Suppressor macrophage (primary cell): ENCODE measurements around the gene SETBP1.

Experiments used
- DNase-seq, 4 experiments: peaks; one replicate each; pipeline ENCODE4 v3.0.0-alpha.2; 2020 to 2022

Gene SETBP1

GRCh38 chr18:44911260-44911659 is 230.6 kb downstream of the SETBP1 start:
- DNase-seq = no peak

- DNase-seq = no peak
These were observed 231.1 kb downstream of the SETBP1 start for GRCh38 chr18:44911773-44912172.

DNA sequence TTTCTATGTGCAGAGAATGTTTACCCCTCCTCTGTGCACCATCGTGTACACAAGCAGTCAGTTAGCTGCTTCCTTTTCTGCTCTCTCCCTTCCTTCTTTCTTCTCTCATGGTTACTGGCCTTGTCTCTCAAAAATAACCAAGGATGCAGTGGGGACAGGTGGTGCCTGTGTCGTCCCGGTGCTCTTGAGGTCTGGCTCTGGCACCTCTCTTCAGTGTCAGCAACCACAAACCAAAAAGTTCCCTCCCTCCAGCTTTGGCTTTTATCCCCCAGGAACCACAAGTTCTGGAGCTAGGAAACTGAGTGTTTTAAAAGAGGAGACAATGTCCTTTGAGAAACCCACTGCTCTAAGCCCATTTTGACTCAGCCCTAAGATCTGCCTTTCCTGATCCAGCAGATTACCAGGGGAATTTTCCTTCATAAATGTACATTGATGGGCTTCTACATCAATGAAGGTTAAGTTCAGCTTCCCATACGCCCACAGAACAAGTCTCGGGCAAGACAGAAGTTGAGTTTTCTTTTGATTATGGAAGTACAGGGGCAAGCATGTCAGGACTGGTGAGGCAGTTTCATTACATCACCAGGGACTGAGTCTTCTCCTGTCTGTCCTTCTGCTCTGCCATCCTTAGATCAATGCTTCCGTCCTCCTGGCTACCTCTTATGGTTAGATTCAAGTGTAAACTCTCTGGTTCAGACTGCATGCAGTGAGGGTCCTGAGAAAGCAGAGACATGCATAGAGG is 232.2 kb downstream of the SETBP1 start:
- peak in 2 of 4 experiments; percentile 9 to 14 for DNase-seq

DNA sequence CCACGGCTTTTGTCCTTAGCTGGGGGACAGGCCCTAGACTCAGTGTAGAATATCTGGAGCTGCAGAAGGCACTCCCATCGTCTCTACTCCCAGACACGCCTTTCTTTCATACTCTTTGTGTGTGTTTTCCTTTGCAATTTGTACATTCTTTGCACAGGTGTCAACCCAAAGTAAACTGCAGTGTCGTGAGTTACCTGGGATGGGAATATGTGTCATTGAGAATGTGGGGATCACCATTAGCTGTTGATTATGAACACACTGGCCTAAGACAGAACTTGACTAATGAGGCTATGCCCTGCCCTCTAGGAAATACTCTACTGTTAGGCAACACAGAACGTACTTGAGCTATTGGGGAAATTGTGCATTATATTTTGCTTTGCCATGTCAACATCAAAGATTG is 233.3 kb downstream of the SETBP1 start:
- no peak for DNase-seq

- no peak for DNase-seq
These were observed 234.5 kb downstream of the SETBP1 start for GRCh38 chr18:44915213-44915612.

DNA sequence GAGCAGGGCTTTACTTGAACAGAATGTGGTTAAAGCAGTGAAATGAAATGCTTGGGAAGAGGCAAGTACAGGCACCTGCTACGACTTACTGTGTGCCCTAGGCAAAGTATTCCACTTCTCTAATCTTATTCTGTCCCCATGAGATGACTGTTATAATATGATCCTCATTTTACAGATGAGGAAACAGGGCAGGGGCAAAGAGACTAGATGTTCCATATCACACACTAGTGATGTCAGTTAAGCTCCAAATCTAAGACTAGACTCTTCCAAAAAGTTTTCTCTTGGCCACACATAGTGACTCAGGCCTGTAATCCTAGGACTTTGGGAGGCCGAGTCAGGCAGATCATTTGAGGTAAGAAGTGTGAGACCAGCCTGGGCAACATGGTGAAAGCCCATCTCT is 235.0 kb downstream of the SETBP1 start:
- no peak for DNase-seq

GRCh38 chr18:44916429-44917207 is 235.9 kb downstream of the SETBP1 start:
- no peak for DNase-seq

GRCh38 chr18:44917216-44918141 is 236.8 kb downstream of the SETBP1 start:
- no peak for DNase-seq

- DNase-seq = no peak
These were observed 237.4 kb downstream of the SETBP1 start for GRCh38 chr18:44918142-44918476.

- no peak for DNase-seq
These were observed 239.8 kb downstream of the SETBP1 start for GRCh38 chr18:44920441-44920840.

GRCh38 chr18:44921974-44922373 is 241.3 kb downstream of the SETBP1 start:
- DNase-seq = no peak

- no peak for DNase-seq
These were observed 242.3 kb downstream of the SETBP1 start for GRCh38 chr18:44922968-44923367.

DNA sequence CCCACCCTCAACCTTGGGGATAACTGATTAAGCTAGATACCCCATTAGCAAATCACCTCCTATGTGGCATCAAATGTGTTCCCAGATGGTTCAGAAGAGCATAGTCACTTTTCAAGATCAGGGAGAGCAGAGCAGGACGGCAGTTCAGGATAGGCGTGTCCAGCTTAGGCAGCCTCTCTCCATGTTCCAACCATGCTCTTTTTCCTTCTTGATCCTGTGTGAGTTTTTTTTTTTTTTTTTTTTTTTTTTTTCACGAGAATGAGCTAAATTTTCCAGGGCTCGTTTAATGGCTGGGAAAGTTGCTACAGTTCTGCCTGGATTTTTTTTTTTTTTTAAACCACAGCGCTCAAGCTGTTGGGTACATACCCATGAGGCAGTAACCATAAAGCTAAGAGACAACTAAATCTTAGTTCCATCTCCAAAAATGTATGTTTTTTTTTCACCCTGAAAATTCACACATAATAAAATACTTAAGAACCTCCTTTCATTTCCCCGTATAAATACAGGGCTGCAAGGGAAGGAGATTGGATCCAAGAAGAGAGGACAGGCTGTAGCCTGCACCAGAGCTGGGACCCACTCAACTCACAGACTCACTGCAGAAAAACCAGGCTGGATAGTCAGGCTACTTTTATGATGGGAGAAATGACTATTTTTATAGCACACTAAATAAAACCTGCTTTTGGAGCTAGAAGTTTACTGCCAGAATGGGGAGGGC is 244.3 kb downstream of the SETBP1 start:
- DNase-seq = no peak

DNA sequence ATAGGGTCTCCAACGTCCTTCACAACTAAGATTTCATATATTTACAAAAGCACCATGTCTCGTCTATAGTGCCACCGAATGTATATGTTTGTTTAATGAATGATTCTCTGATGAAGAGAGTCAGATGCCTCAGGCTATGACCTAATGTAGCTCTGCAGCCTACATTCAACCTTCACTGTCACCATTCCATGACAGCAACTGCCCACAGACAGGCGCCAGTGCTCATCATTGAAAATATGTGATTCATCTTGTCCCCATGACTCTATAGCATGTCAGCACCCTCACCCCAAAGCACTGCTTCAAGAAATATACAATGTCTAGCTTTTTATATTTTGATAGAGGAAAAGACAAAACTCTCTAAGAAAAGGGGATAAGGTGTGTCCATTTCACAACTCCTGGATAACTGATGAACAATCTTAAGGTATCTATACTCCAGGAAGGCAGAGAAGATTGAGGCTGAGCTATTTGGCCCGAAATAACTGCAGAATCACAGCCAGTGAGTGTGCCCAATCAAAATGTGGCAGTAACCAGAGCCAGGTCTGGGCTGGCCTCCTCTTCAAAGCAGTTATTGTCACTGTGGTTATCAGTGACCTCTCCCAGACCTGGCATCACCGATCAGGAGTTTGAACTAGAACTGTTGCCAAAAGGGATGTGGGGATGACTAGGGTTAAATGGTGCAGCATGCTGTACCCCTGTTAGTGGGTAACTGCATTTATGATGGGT is 246.6 kb downstream of the SETBP1 start:
- DNase-seq = peak; percentile 34 to 73 (median 52)

GRCh38 chr18:44934901-44935300 is 254.2 kb downstream of the SETBP1 start:
- no peak for DNase-seq

- DNase-seq = no peak
These were observed 254.8 kb downstream of the SETBP1 start for GRCh38 chr18:44935455-44935854.

DNA sequence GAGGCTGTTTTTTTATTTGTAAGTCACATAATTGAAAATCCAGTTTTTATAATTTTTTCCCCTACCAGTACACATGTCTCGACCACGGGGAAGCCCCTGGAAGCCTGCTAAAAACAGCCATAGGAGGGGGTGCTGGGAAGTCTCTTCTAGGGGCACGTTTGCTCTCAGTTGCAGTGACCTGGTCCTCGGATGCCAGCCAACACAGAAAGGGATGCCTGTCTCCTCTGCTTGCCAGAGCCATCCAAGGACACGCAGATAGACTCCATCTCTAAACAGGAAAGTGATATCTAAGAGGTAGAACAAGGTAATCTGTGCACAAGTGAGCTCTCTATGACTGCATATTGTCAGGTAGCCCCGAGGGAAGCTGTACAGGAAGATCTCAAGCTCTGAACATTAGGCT is 255.8 kb downstream of the SETBP1 start:
- DNase-seq = no peak

DNA sequence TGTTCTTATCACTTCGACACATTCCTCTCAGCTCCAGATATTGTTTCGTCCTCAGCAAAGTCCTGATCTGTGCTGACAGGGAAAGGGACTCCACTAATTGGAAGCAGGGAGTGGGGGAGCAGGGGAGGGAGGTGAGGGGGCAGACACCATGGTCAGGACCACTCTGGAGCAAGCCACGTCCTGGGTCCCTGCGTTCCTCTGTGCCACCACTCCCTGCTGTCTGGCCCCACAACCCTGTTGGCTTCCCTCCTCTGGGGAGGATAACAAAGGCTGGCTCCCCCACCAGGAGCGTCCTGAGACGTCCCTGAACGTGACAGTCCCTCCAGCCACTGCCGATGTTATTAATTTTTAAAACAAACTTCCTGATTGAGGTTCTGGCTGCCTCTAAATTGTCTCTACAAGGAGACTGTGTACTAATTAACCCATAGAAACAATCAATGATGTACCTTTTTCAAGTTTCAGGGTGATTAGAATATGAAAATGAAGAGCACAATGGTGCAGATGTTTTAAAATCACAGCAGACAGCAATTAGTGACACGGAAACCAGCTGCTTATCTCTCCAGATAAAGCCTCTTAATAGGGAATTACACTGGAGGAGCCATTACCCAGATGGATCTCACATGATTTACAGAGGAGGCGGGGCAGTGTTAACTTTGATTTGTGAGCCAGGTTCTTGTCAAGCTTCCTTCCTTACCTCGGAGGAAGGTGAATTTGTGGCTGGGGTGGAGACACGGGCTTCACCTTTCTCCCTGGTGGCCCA is 257.5 kb downstream of the SETBP1 start:
- no peak for DNase-seq

DNA sequence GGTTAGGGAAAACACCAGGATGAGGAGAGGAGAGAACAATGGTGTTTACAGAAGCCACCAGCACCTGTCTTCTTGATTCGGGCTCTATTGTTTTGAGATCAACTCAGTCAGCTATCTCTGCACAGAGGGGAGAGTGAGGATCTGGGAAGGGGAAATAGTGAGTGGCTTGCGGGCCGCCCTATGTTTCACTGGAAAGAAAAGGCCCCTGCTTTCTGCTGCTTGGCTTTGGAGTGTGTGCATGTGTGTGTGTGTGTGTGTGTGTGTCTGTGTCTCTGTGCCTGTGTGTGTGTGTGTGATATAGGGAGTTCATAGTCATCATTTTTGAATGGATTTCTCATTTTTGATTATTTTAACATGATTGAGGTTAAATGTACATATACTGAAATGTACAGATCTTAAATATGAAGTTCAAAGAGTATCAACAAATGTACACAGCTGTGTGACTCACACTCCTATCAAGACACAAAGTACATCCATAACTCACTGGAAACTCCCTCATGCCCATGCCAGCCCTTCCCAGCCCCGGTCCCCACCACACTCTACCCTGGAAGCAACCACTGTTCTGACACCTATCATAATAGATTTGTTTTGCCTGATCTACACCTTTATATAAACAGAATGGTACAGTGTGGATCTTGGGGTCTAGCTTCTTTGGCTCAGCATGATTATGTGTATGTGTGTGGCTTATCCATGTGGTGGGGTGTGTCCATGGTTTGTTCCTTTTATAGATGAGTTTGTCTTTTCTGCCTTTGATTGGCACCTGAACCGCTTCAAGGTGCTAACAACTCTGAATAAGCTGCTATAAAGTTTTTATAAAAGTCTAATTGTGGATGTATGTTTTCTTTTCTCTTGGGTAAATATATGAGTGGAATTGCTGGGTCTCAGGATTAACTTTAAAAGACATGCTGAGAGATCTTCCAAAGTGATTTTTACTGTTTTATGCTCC is 258.3 kb downstream of the SETBP1 start:
- no peak for DNase-seq

DNA sequence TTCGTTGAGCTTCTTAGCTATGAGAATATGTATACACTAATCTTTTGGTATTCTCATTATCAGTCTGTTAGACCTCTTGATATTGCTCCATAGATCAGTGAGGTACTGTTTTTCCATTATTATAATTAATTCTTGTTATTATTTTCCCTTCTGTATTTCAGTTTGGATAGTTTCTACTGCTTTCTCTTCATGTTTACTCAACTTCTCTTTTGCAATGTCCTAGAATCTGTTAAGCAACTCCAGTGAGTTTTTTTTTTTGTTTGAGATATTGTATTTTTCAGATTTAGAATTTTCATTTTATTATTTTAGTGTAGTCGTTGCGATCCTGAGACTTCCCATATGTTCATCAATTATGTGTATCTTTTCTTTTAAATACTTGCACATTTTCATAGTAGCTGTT is 260.8 kb downstream of the SETBP1 start:
- DNase-seq = peak in 2 of 4 experiments; percentile 27 to 46
